ENCODE data around the gene RPS2.

The RPS2 gene

GRCh38 chr16:1918351-1919326 lies 46.0 kb downstream of the RPS2 start, which contains the start of gene HS3ST6:
Gene HS3ST6 (minus strand): TSS chr16:1918415. CDS start chr16:1918323, 92 bp downstream.
- no peak for DNase-seq

DNA sequence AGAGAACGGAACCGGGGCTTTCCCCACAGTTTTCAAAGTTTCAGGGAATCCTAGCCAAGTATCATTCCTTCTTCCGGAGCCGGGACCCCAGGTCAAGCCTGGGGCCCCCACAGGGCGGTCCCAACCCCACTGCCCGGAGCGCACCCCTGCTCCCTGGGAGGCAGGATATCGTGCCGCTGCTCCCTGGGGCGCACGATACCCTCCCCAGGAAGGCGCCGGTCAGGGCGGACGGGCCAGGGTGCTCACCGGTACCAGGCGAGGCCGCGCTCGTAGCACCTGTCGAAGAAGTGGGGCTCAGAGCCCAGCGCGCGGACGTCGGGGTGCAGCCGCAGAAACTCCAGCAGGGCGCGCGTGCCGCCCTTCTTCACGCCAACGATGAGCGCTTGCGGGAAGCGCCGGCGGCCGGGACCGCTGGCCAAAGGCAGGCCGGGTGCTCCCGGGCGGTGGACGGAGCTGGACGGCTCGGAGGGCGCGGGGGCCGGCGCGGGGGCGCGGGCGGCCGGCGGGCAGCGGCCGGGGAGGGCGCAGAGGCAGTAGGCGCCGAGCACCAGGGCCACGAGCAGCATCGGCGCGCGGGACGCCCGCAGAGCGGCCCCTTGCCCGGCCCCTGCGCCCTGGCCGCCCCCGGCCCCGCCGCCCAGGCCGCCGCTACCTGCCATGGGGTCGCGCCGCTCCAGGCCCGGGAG lies 46.8 kb downstream of the RPS2 start:
- DNase-seq = no peak

DNA sequence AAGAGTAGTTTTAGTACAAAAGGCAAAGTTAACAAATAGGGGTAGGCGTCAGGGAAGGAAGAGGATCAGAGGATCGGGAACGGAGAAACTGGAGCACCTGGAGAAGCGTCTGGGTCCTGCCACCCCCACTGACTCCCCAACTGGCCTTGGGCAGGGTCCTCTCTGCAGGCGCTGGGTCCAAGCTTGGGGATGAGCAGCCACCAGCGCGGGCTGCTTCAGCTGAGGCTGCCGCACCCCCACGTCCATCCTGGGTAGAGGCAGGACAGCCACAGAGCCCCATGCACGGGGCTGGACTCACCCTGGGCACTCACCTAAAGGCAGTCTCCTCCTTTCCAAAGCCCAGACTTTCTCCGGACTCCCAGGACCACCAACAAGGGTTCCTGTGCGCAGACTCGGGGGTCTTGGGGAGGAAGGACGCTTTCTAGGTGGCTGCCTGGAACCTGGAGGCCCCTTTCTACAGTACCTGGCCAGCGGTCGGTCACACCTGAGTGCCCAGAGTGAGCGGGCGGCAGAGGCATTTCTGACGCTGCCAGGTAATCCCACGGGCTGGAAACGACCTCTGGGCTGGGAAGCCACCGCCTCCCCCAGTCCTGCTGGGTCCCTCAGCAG lies 47.5 kb downstream of the RPS2 start:
- DNase-seq = no peak

DNA sequence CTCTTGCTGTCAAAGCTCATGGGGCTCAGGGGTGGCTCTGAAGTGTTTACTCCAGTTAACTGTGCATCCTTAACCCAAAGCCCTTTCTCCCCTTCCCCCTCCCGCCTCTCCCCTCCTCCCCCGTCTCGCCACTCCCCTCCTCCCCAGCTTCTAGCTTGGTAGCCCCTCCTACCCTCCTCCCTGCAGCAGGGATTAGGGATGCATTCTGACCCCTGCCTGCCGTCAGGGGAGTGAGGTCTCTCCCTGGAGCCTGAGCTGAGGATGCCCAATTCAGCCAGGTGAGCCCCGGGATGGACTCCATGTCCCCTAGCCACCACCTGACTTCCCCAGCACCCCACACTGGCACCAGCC lies 48.0 kb downstream of the RPS2 start:
- DNase-seq = no peak

- DNase-seq = no peak
Observed at GRCh38 chr16:1915732-1916639, 48.6 kb downstream of the RPS2 start.

DNA sequence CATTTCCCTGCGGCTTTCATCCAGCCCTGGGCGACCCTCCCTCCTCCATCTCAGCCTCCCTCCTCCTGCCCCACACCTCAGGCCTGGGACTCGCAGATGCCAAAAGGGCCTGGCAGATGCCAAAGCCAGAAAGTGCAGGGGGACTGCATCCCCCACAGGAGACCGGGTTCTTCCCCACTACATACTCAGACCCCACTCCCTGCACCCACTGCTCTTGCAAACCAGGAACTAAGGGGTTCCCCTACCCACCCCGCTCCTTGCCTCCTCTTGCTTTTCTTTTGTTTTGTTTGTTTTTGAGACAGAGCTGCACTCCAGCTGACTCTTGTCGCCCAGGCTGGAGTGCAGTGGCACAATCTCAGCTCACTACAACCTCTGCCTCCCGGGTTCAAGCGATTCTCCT lies 49.6 kb downstream of the RPS2 start:
- DNase-seq = no peak

- DNase-seq = no peak
Observed at GRCh38 chr16:1914084-1914608, 50.5 kb downstream of the RPS2 start.

- no peak for DNase-seq
Observed at GRCh38 chr16:1913327-1914083, 51.1 kb downstream of the RPS2 start.

DNA sequence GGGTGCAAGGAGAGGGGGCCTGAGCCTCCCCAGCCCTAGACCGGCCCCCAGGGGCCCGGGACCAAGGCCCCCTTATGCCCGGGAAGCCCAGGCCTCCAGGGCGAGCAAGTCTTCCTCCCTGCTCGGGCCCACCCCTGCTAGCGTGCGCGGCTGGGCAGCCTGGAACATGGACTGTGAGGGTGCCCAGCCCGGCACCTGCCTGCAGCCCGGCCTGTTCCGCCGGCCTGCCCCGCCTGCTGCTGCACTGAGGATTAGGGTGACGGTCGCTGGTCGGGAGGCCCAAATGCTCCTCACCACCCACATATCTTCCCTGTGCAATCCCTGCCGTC lies 52.4 kb downstream of the RPS2 start:
- DNase-seq = no peak
